GM12891 (cell line): ENCODE results near the gene NRP2.

ENCODE experiments used
- POLR2A ChIP-seq: IDR thresholded peaks from 2 replicates; pipeline ENCODE4 v1.6.1; 2011; ENCODE audit warnings: low read depth, low read length, control low read depth
- POLR2AphosphoS5 ChIP-seq: IDR thresholded peaks from 2 replicates; pipeline ENCODE4 v1.6.1; 2011; ENCODE audit warnings: low read depth, low read length, control low read depth
- TAF1 ChIP-seq: IDR thresholded peaks from 2 replicates; pipeline ENCODE4 v1.6.1; 2011; ENCODE audit warnings: low read depth, low read length, control low read depth

- TF ChIP-seq TAF1: no peak
- no peak for TF ChIP-seq POLR2A
- no peak for TF ChIP-seq POLR2AphosphoS5
Observed at GRCh38 chr2:205754924-205755321, 72.6 kb downstream of the NRP2 start.
